K562 (cell line): ENCODE measurements around the gene DLK2. TPM values are rescaled to one million over a fixed set of nuclear protein-coding genes. Genes with fewer than 3 reads are reported as not detected.

Experiments used
- ATAC-seq: fragments of 200-7000 bp; cut with Tn5 transposase; 3 replicates; pipeline ENCODE4 v1.9.1; 2020; ENCODE audit warnings: moderate library complexity
- BruUV-seq: library from RNA; stranded (reverse); fragments of 400-500 nt; replicated peaks from 2 replicates; lab custom pipeline; 2021; lab: Mats Ljungman, UMichigan
- CTCF ChIA-PET: fragments of 300-600 bp; formaldehyde crosslinking; extraction: SDS; loops from one replicate; lab custom pipeline; 2021; ENCODE audit warnings: low intra/inter-chr PET ratio; lab: Yijun Ruan, JAX
- POLR2A ChIA-PET: fragments of 300-600, 350-650 bp; sonication (Branson Sonifier 250); formaldehyde crosslinking; extraction: SDS; loops from one replicate; lab custom pipeline; 2021; ENCODE audit warnings: antibody characterized with exemption, inconsistent platforms; lab: Yijun Ruan, JAX
- DNase-seq, 4 experiments: peaks; one replicate each; pipeline versions ENCODE4 v3.0.0 to v3.0.0-alpha.2; 2011 to 2018; ENCODE audit warnings: low spot score in 3 of 4, mixed read lengths in 3 of 4; ENCODE audit errors: extremely low read depth in 1 of 4
- FAIRE-seq: peaks from 2 replicates; lab custom pipeline; 2011; peaks lifted over from hg19 to GRCh38; lab: Jason Lieb, UNC
- H2AFZ ChIP-seq: 2 replicates; pipeline ENCODE4 v1.6.0; 2011; ENCODE audit warnings: low read depth, low read length, control low read depth, inconsistent platforms
- H3K27ac ChIP-seq: fragments of 200-600 bp; 3 replicates; pipeline ENCODE4 v1.8.0; 2011; ENCODE audit warnings: low read depth, mild to moderate bottlenecking, control low read depth, inconsistent platforms, low read length, moderate library complexity, mixed read lengths; ENCODE audit errors: extremely low read depth
- H3K27me3 ChIP-seq, 2 experiments: fragments of 300-600 bp in 1 of 2; 2 replicates in 1 of 2; 3 replicates in 1 of 2; pipeline versions ENCODE4 v1.6.0 to v1.8.0; 2011; ENCODE audit warnings: inconsistent platforms in 2 of 2, low read length in 2 of 2, mild to moderate bottlenecking in 1 of 2, mixed read lengths in 1 of 2, moderate library complexity in 1 of 2; ENCODE audit not compliant: control insufficient read depth in 2 of 2, insufficient read depth in 2 of 2
- H3K36me3 ChIP-seq: fragments of 300-600 bp; 3 replicates; pipeline ENCODE4 v1.8.0; 2011; ENCODE audit warnings: mild to moderate bottlenecking, low read length, inconsistent platforms; ENCODE audit not compliant: control insufficient read depth, insufficient read depth
- H3K4me1 ChIP-seq, 2 experiments: fragments of 200-600 bp in 1 of 2; replicated peaks in 1 of 2; 2 replicates in 1 of 2; 3 replicates in 1 of 2; pipeline versions ENCODE4 v1.5.1 to v1.8.0; 2011; ENCODE audit warnings: inconsistent platforms in 2 of 2, low read length in 2 of 2, mild to moderate bottlenecking in 1 of 2, mixed read lengths in 1 of 2, moderate library complexity in 1 of 2; ENCODE audit not compliant: control insufficient read depth in 2 of 2, insufficient read depth in 2 of 2
- H3K4me2 ChIP-seq: 2 replicates; pipeline ENCODE4 v1.6.1; 2011; ENCODE audit warnings: low read length, control low read depth, inconsistent platforms, mixed read lengths; ENCODE audit not compliant: insufficient read depth
- H3K4me3 ChIP-seq: fragments of 200-600 bp; sonication (generic), shearing (Covaris generic); 2 replicates; pipeline ENCODE4 v1.5.1; 2016; ENCODE audit warnings: control low read depth, inconsistent platforms
- H3K79me2 ChIP-seq: fragments of 200-600 bp; 3 replicates; pipeline ENCODE4 v1.8.0; 2011; ENCODE audit warnings: low read length, inconsistent platforms; ENCODE audit not compliant: control insufficient read depth, insufficient read depth
- H3K9ac ChIP-seq, 2 experiments: 2 replicates each; pipeline versions ENCODE4 v1.6.0 to v1.6.1; 2011; ENCODE audit warnings: low read depth in 2 of 2, low read length in 2 of 2, control low read depth in 1 of 2, inconsistent platforms in 1 of 2, mild to moderate bottlenecking in 1 of 2, mixed read lengths in 1 of 2; ENCODE audit not compliant: insufficient read depth in 1 of 2
- H3K9me1 ChIP-seq: one replicate; pipeline ENCODE4 v1.6.0; 2011; ENCODE audit warnings: inconsistent platforms, mild to moderate bottlenecking, low read length, moderate library complexity; ENCODE audit not compliant: control insufficient read depth, insufficient read depth
- H3K9me3 ChIP-seq: replicated peaks from 2 replicates; pipeline ENCODE4 v1.5.1; 2011; ENCODE audit warnings: low read depth, low read length, inconsistent platforms; ENCODE audit not compliant: control insufficient read depth, insufficient read depth
- H4K20me1 ChIP-seq: replicated peaks from 2 replicates; pipeline ENCODE4 v1.6.1; 2011; ENCODE audit warnings: low read length, inconsistent platforms, mixed read lengths; ENCODE audit not compliant: control insufficient read depth, insufficient read depth
- MCM7 ChIP-seq, 2 experiments: fragments of 450-650 bp; IDR thresholded peaks; 2 replicates each; pipeline ENCODE4 v1.6.1; 2016 to 2018
- RBFOX2 ChIP-seq: fragments of 200-400 bp; formaldehyde crosslinking; IDR thresholded peaks from 2 replicates; pipeline ENCODE4 v1.6.1; 2017; ENCODE audit warnings: low read depth, mild to moderate bottlenecking, low read length, moderate library complexity
- ZKSCAN1 ChIP-seq: fragments of 150-350 bp; IDR thresholded peaks from 2 replicates; pipeline ENCODE4 v1.6.1; 2016; ENCODE audit warnings: low read depth, low read length
- WGBS: fragments of 100-300 bp; shearing (Covaris generic); methylation state at CpG from one replicate; pipeline ENCODE4 v1.1.6; 2016; ENCODE audit warnings: low coverage, mixed read lengths; ENCODE audit not compliant: insufficient coverage; ENCODE audit errors: missing lambda C conversion rate; 5-methylcytosine and 5-hydroxymethylcytosine counted together
- in situ Hi-C: fragments of 300-500 bp; cut with MboI; formaldehyde crosslinking; loops from 4 replicates; pipeline ENCODE4 v1.15.0; 2018; ENCODE audit warnings: inconsistent platforms, mixed read lengths
- intact Hi-C: fragments of 100-400 bp; cut with micrococcal nuclease; formaldehyde crosslinking; loops from 2 replicates; pipeline ENCODE4 v1.14.2; 2022
- polyA plus RNA-seq, 8 experiments: library from polyadenylated mRNA; depleted of rRNA in 4 of 8; stranded (reverse) in 5 of 8; unstranded in 3 of 8; fragments of >200 nt; fragmentation: Nextera tagmentation in 2 of 8; fragmentation: Illumina TruSeq in 1 of 8; extraction: Ambion mirVana in 2 of 8; extraction: Trizol in 1 of 8; gene quantifications; 2 replicates each; pipeline versions ENCODE4 v1.2.1 to v1.2.3, GENCODE V29; 2011 to 2014; ENCODE audit warnings: inconsistent platforms in 1 of 8, missing spikeins in 1 of 8
- total RNA-seq, 7 experiments: library from RNA; depleted of rRNA in 6 of 7; stranded (reverse); fragments of >200 nt in 6 of 7; fragmentation: Illumina TruSeq in 2 of 7; extraction: Trizol in 2 of 7; gene quantifications; 2 replicates each; pipeline versions ENCODE4 v1.2.1 to v1.2.3, GENCODE V29; 2011 to 2021; ENCODE audit warnings: low replicate concordance in 1 of 7

DLK2 gene
- total and polyA plus RNA-seq, 9 of the 15 experiments (the other 6 are each of a cell fraction or from before 2014, with no cell fraction given), result 0.11 to 0.53 (median 0.29) TPM; not detected in 3

DNA sequence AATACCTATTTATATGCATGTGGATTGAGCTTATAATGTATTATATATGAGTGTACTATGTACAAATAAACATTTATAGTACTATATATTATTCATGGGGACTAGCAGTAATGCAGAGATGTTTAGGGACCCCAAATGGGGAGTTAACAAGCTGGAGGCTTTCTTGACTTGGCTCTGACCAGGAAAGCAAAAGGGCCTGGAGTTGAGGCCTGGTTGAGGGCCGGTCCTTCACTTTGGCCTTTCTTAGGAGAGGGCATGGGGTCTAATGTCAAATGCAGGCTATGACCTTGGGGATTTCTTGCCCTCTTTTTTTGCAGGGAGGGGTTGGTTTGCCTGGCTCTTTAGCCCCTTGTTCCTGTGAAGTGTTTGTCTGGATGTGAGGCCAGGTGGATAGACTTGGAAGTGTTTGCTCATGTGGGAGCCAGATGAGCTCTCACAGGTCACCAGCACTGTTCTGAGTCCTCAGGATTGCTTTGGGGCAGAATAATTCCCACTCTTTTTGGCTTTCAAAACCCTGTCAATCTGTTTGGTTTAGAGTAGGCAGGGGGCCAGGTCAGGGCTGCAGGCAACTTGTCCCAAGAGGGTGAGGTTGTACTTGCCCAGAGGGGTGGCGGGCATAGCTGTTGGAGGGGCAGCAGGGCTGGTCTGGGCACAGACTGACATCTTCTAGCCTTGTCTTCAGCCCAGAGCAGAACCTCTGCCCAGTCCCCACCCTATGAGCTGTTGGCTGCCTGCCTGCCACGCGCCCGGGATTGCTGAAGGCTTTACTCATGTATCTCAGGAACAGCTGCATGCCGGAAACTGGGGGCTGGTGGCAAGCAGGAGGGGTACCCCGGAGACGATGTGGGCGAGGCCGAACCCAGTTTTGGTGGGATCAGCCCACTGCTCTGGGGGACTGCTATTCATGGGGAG, 36.7 kb upstream of the DLK2 start:
- in situ Hi-C loops, result loop anchor here (5.0 kb wide), 1 partner anchor 230 kb away; no protein-coding TSS in a partner anchor
- H3K4me3 ChIP-seq, result no peak overlapping the region
- WGBS, result 83% methylated on average over 10 of the region's 10 CpGs
- no peak overlapping the region for H2AFZ ChIP-seq
- intact Hi-C loops, result no loop called here
- H4K20me1 ChIP-seq, result peaks cover 29% of the 10 kb centered on the region
- H3K9me3 ChIP-seq, result no peaks in the 10 kb centered on the region
- DNase-seq (no peak), FAIRE-seq (no peak), ATAC-seq (no peak)
- peaks cover under 1% of the 10 kb centered on the region; the same call in 1 of the 3 replicates for H3K36me3 ChIP-seq
- peaks cover 16 to 36% of the 10 kb centered on the region in 2 experiments for H3K4me1 ChIP-seq
- H3K27me3 ChIP-seq, result no peaks in the 10 kb centered on the region
- no peak overlapping the region for H3K4me2 ChIP-seq
- TF ChIP-seq RBFOX2 (0 out of 2 replicates have a peak, but pooled peaks have one; percentile 29), ZKSCAN1 (no peak), MCM7 (IDR thresholded peaks at IDR 0.05) (no peak)
- BruUV-seq, result no TSS peak
- CTCF ChIA-PET, result interaction anchor here (0.6 kb wide), 2 partner anchors 10 to 904 kb away, joined by 3 read pairs; no protein-coding TSS in a partner anchor
- no peak overlapping the region; a peak in 1 of 4 replicates for H3K9ac ChIP-seq
- H3K79me2 ChIP-seq, result 0 out of 3 replicates have a peak, but pooled peaks cover 3% of the 10 kb centered on the region
- POLR2A ChIA-PET, result interaction anchor here (0.6 to 8.5 kb wide), 7 partner anchors 10 to 296 kb away, joined by 3 to 54 read pairs (median 4); partner anchors contain the start of genes LRRC73, POLR1C, TJAP1 and YIPF3
- peaks cover 3% of the 10 kb centered on the region for H3K9me1 ChIP-seq
- H3K27ac ChIP-seq, result no peak overlapping the region
